ENCODE measurements around the gene SELENOS. TPM values are rescaled to one million over a fixed set of nuclear protein-coding genes. Genes with fewer than 3 reads are reported as not detected.

Gene SELENOS
- total RNA-seq, 1 donor from 2014 or later: 42.1 TPM

GRCh38 chr15:101242999-101243336, 34.3 kb downstream of the SELENOS start:
- H3K4me3 Mint-ChIP-seq: no peak overlapping the region
- H3K9me3 Mint-ChIP-seq: no peaks in the 10 kb centered on the region
- no peak overlapping the region for H3K27ac Mint-ChIP-seq (ENCODE audit: unreplicated experiment)
- H3K4me1 Mint-ChIP-seq: peaks cover 72% of the 10 kb centered on the region
- no peak for DNase-seq (ENCODE audit: low read depth, low spot score)
- H3K27me3 Mint-ChIP-seq (ENCODE audit: low read depth): no peaks in the 10 kb centered on the region
- TF ChIP-seq, protein P1, sequence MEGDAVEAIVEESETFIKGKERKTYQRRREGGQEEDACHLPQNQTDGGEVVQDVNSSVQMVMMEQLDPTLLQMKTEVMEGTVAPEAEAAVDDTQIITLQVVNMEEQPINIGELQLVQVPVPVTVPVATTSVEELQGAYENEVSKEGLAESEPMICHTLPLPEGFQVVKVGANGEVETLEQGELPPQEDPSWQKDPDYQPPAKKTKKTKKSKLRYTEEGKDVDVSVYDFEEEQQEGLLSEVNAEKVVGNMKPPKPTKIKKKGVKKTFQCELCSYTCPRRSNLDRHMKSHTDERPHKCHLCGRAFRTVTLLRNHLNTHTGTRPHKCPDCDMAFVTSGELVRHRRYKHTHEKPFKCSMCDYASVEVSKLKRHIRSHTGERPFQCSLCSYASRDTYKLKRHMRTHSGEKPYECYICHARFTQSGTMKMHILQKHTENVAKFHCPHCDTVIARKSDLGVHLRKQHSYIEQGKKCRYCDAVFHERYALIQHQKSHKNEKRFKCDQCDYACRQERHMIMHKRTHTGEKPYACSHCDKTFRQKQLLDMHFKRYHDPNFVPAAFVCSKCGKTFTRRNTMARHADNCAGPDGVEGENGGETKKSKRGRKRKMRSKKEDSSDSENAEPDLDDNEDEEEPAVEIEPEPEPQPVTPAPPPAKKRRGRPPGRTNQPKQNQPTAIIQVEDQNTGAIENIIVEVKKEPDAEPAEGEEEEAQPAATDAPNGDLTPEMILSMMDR (conservative IDR thresholded peaks at IDR 0.05): no peak
- peaks cover 4% of the 10 kb centered on the region for H3K36me3 Mint-ChIP-seq (ENCODE audit: low read depth)

DNA sequence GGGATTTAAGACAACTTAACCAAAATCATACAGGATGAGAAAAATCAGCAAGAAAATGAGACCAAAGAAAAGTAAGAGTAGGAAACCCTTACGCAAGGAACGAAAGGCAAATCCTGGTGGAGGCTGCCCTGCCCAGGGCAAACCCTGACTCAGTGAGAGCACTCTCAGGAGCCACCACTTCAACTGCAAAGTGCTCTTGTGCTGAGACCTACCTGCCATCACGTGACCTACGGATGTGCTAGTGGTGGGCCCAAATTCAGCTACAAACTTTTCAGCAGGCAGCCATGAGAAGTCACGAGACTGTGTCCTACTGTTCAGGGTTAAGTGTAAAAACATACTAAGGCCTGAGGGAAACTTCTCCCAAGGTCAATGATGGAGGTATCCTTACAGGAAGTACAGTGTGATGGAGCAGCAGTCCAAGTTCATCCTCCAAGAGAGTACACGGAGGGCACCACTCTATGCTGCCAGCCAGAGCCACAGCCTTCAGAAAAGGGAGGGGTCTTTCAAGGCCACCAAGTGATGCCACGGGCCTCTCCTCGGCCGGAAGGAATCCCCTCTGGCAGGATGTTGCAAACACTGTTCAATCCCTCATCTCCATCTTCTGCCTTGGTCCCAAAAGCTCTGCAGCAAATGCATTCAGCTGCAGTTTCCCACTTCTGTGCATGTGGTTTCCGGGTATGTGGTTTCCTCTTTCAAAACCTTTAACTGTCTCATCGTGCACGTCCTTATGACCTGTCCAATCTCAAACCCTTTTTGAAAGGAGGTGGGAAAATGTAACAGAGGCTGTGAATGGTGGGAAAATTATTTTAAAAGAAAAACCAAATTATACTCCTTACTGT, 34.9 kb downstream of the SELENOS start:
- DNase-seq (ENCODE audit: low read depth, low spot score): no peak
- no peaks in the 10 kb centered on the region for H3K27me3 Mint-ChIP-seq (ENCODE audit: low read depth)
- no peak overlapping the region for H3K27ac Mint-ChIP-seq (ENCODE audit: unreplicated experiment)
- H3K36me3 Mint-ChIP-seq (ENCODE audit: low read depth): peaks cover 4% of the 10 kb centered on the region
- H3K9me3 Mint-ChIP-seq: no peaks in the 10 kb centered on the region
- H3K4me1 Mint-ChIP-seq: peaks cover 68% of the 10 kb centered on the region
- no peak overlapping the region for H3K4me3 Mint-ChIP-seq
- TF ChIP-seq, protein P1 (conservative IDR thresholded peaks at IDR 0.05): no peak

DNA sequence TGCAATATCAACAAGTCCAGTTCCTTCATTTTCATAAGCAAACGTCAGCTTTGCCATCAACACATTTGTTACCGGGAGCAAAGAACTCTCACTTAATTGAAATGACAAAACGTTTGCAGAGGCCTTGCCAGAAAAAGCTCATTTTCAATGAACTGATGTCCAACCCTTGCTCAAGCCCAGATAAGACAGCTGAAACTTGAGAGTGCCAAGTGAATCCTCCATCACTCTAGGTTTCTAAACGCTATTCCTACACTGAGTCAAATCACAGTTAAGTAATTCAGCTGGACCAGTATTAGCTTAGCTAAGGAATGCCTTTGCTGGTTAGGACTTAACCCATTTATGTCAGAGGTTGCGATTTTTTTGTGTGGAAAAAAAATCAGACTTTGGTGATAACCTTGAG, 36.9 kb downstream of the SELENOS start:
- TF ChIP-seq, protein P1 (conservative IDR thresholded peaks at IDR 0.05): no peak
- Mint-ChIP-seq H3K4me1 (peaks cover 47% of the 10 kb centered on the region), H3K36me3 (ENCODE audit: low read depth) (peaks cover 5% of the 10 kb centered on the region), H3K9me3 (no peaks in the 10 kb centered on the region), H3K27ac (ENCODE audit: unreplicated experiment) (no peak overlapping the region), H3K4me3 (no peak overlapping the region), H3K27me3 (ENCODE audit: low read depth) (no peaks in the 10 kb centered on the region)
- DNase-seq (ENCODE audit: low read depth, low spot score): no peak

DNA sequence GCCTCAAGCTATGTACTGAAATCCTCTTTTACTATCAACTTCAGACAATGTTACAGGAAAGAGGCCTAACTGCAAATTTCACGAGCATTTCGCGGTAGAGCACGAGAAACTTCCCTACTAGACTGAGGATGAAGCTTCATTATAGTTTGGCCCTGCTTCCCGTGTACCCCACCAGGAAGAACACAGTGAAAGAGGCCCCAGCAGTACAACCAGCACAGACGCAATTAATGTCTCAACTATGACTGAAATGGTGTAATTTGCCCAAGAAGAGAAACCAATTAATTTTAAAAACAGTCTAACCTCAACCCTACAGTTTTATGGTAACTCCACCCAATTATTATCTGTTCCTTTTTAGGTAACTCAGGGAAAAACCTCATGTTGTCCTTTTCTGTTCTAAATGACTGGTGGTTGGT, 37.6 kb downstream of the SELENOS start:
- Mint-ChIP-seq H3K27ac (ENCODE audit: unreplicated experiment) (no peak overlapping the region), H3K9me3 (no peaks in the 10 kb centered on the region), H3K4me3 (no peak overlapping the region), H3K27me3 (ENCODE audit: low read depth) (no peaks in the 10 kb centered on the region), H3K4me1 (peaks cover 41% of the 10 kb centered on the region), H3K36me3 (ENCODE audit: low read depth) (peaks cover 11% of the 10 kb centered on the region)
- TF ChIP-seq, protein P1 (conservative IDR thresholded peaks at IDR 0.05): no peak
- DNase-seq (ENCODE audit: low read depth, low spot score): no peak

DNA sequence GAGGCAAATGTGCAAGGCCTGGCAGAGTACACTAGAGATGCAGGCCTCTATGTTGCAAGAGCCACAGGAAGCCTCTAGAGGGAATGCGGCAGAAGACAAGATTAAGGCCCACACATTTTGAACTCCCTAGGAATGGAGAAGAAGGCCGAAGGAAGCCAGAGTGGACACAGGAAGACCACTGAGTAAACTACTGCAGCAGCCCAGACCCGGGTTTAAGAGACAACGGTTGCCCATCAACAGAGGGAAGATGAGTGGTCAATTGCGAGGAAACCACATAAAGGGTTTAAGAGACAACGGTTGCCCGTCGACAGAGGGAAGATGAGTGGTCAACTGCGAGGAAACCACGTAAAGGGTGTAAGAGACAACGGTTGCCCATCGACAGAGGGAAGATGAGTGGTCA, 40.0 kb downstream of the SELENOS start:
- no peak for DNase-seq (ENCODE audit: low read depth, low spot score)
- Mint-ChIP-seq H3K27ac (ENCODE audit: unreplicated experiment) (no peak overlapping the region), H3K27me3 (ENCODE audit: low read depth) (no peaks in the 10 kb centered on the region), H3K4me3 (no peak overlapping the region), H3K4me1 (peaks cover 37% of the 10 kb centered on the region), H3K9me3 (no peaks in the 10 kb centered on the region), H3K36me3 (ENCODE audit: low read depth) (peaks cover 29% of the 10 kb centered on the region)
- TF ChIP-seq, protein P1 (conservative IDR thresholded peaks at IDR 0.05): no peak

Data from neural crest cell (in vitro differentiated cells).